WI38 (cell line): Measurements from ENCODE around the gene LMBR1.
"Not testable (repeated sequence)": the region's sequence is repeated elsewhere in the genome, so short reads cannot be mapped to it uniquely, and the experiment has no call there.

Experiments
- H3K4me3 ChIP-seq: 2 replicates; pipeline ENCODE4 v1.5.1; 2011; ENCODE audit warnings: low read depth, mild to moderate bottlenecking, control low read depth, low read length
- CTCF ChIP-seq: IDR thresholded peaks from 2 replicates; pipeline ENCODE4 v1.5.1; 2012; ENCODE audit warnings: low read depth, mild to moderate bottlenecking, control low read depth, low read length

The LMBR1 gene

GRCh38 chr7:156823435-156823834 is 69.5 kb downstream of the LMBR1 start:
- no peak for TF ChIP-seq CTCF
- no peak overlapping the region for H3K4me3 ChIP-seq

GRCh38 chr7:156820445-156821063 is 72.4 kb downstream of the LMBR1 start:
- 0 out of 2 replicates have a peak, but pooled peaks have one; percentile 9 for TF ChIP-seq CTCF
- no peak overlapping the region for H3K4me3 ChIP-seq

- H3K4me3 ChIP-seq: no peak overlapping the region
- no peak for TF ChIP-seq CTCF
Observed at GRCh38 chr7:156819733-156820295, 73.2 kb downstream of the LMBR1 start.

- no peak for TF ChIP-seq CTCF
- no peak overlapping the region for H3K4me3 ChIP-seq
Observed at GRCh38 chr7:156818133-156818532, 74.8 kb downstream of the LMBR1 start.

GRCh38 chr7:156816943-156817572 is 75.9 kb downstream of the LMBR1 start:
- no peak overlapping the region for H3K4me3 ChIP-seq
- TF ChIP-seq CTCF: no peak

GRCh38 chr7:156811706-156812105 is 81.3 kb downstream of the LMBR1 start:
- no peak overlapping the region for H3K4me3 ChIP-seq
- TF ChIP-seq CTCF: no peak

GRCh38 chr7:156803656-156804055 is 89.3 kb downstream of the LMBR1 start:
- H3K4me3 ChIP-seq: not testable (repeated sequence)

GRCh38 chr7:156802214-156802613 is 90.8 kb downstream of the LMBR1 start:
- no peak overlapping the region for H3K4me3 ChIP-seq
- TF ChIP-seq CTCF: no peak
